Raji (cell line): ENCODE measurements around the gene MRPL20.

Experiments
- POLR2A ChIP-seq: IDR thresholded peaks from 2 replicates; pipeline ENCODE4 v1.6.1; 2011; ENCODE audit warnings: low read depth, low read length, control low read depth; ENCODE audit not compliant: insufficient read depth

The MRPL20 gene

GRCh38 chr1:1360506-1361169, 46.5 kb downstream of the MRPL20 start:
- peak; percentile 44; the same call in 1 of the 2 replicates for TF ChIP-seq POLR2A

GRCh38 chr1:1359664-1360468, 47.2 kb downstream of the MRPL20 start:
- TF ChIP-seq POLR2A = no peak

- no peak for TF ChIP-seq POLR2A
Observed at GRCh38 chr1:1359308-1359663, 47.8 kb downstream of the MRPL20 start.

- TF ChIP-seq POLR2A = no peak; the same call in 1 of the 2 replicates
Observed at GRCh38 chr1:1358433-1359271, 48.4 kb downstream of the MRPL20 start, which contains the start of gene MXRA8. Gene MXRA8, minus strand, starts transcription at chr1:1358555. Its CDS starts 51 bp downstream, at chr1:1358504.

GRCh38 chr1:1357871-1358432, 49.1 kb downstream of the MRPL20 start:
- 0 out of 2 replicates have a peak, but pooled peaks have one; percentile 22 for TF ChIP-seq POLR2A

- peak; percentile 8; the same call in 1 of the 2 replicates for TF ChIP-seq POLR2A
Observed at GRCh38 chr1:1356796-1357401, 50.2 kb downstream of the MRPL20 start.

GRCh38 chr1:1356166-1356795, 50.8 kb downstream of the MRPL20 start:
- TF ChIP-seq POLR2A = no peak

- TF ChIP-seq POLR2A = no peak
Observed at GRCh38 chr1:1355416-1355815, 51.7 kb downstream of the MRPL20 start.

GRCh38 chr1:1354271-1355247, 52.5 kb downstream of the MRPL20 start:
- TF ChIP-seq POLR2A = peak; percentile 44; the same call in 1 of the 2 replicates

GRCh38 chr1:1353389-1354151, 53.5 kb downstream of the MRPL20 start:
- TF ChIP-seq POLR2A = peak; percentile 44; the same call in 1 of the 2 replicates

GRCh38 chr1:1352786-1353388, 54.2 kb downstream of the MRPL20 start:
- peak; percentile 62 for TF ChIP-seq POLR2A
